Measurements from ENCODE around the gene SH3RF3. TPM values are rescaled to one million over a fixed set of nuclear protein-coding genes. Genes with fewer than 3 reads are reported as not detected.
A peak's percentile ranks its signal among the peaks of the same experiment; 100 is the strongest.

SH3RF3 gene
- polyA plus RNA-seq, 4 donors: 4.5 to 6.4 (median 5.7) TPM

DNA sequence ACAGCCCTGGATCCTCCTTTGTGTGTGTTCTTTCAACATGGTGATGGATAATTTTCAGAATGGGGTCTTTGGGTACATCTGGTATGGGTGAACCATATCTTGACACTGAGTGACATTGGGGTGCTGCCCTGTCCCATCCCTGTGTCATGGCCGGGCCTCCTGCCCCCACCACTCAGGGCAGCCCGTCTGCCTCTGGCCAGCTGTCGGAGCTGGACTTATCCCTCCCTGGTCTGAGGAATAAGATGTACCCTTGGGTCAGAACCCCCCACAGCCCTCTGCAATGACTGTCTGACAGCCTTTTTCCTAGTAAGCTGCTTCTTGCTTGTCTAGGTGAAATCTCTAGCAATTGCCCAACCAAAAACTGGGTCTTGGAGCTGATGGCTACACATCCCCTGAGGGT, 142.9 kb downstream of the SH3RF3 start:
- DNase-seq (ENCODE audit: low read depth in 4 of 4, low spot score in 2 of 4): no peak

GRCh38 chr2:109272461-109272860, 143.5 kb downstream of the SH3RF3 start:
- DNase-seq (ENCODE audit: low read depth in 4 of 4, low spot score in 2 of 4): no peak

- DNase-seq (ENCODE audit: low read depth in 4 of 4, low spot score in 2 of 4): peak in 1 of 4 donors; percentile 59
Observed at GRCh38 chr2:109275120-109276012, 146.4 kb downstream of the SH3RF3 start.

DNA sequence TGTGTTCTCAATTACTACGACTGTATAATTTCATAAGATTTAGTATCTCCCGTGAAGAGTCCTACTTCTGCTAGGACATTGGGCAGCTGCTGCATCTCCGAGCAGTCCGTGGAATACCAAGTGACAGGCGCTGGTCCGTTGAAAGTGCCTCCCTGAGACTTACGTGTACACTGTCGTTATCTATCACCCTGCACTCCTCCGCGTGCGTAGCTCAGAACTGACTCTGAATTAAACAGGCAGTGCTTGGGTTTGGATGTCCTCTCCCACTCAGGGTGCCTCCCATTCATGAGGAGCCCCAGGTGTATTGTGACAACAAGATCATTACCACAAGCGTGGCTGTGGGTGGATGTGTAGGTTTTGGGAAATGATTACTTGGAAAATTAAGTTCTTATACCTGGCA, 148.4 kb downstream of the SH3RF3 start:
- no peak for DNase-seq (ENCODE audit: low read depth in 4 of 4, low spot score in 2 of 4)

DNA sequence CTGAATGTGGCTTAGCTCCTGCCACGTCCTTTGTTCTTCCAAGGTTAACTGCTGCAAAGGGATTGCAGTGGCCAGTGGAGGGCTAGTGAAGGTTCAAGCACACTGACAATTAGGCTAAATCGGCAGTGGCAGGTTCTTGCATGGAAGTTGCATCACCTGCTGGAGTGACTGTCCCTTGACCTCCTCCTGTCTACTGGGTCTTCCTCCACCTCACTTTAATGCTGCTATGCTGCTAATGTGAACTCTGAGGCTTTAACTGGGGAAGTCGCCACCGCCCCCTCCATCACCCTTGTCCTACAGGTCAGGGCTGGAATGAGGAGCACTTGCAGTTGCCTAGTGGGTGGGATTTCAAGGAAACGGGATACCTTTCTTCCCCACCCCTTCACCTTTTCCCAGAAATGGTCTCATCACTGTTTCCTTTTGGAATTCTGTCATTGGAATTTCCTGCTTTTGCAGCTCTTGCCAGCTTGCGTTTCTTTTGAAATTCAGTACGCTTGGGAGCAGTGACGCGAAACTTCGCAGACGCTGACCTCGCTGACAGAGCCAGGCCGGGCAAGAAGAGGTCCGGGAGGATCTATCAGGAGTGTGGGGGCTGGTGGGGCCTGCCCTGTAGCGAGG, 150.3 kb downstream of the SH3RF3 start:
- peak in 1 of 4 donors; percentile 54 for DNase-seq (ENCODE audit: low read depth in 4 of 4, low spot score in 2 of 4)

- no peak for DNase-seq (ENCODE audit: low read depth in 4 of 4, low spot score in 2 of 4)
Observed at GRCh38 chr2:109280804-109281203, 151.8 kb downstream of the SH3RF3 start.

- DNase-seq (ENCODE audit: low read depth in 4 of 4, low spot score in 2 of 4): no peak
Observed at GRCh38 chr2:109282360-109282759, 153.4 kb downstream of the SH3RF3 start.

GRCh38 chr2:109282865-109283264, 153.9 kb downstream of the SH3RF3 start:
- DNase-seq (ENCODE audit: low read depth in 4 of 4, low spot score in 2 of 4): no peak

- no peak for DNase-seq (ENCODE audit: low read depth in 4 of 4, low spot score in 2 of 4)
Observed at GRCh38 chr2:109284826-109285225, 155.8 kb downstream of the SH3RF3 start.

- no peak for DNase-seq (ENCODE audit: low read depth in 4 of 4, low spot score in 2 of 4)
Observed at GRCh38 chr2:109285244-109285651, 156.2 kb downstream of the SH3RF3 start.

GRCh38 chr2:109287413-109287812, 158.4 kb downstream of the SH3RF3 start:
- DNase-seq (ENCODE audit: low read depth in 4 of 4, low spot score in 2 of 4): no peak

GRCh38 chr2:109287838-109288237, 158.8 kb downstream of the SH3RF3 start:
- no peak for DNase-seq (ENCODE audit: low read depth in 4 of 4, low spot score in 2 of 4)

- no peak for DNase-seq (ENCODE audit: low read depth in 4 of 4, low spot score in 2 of 4)
Observed at GRCh38 chr2:109288544-109289368, 159.8 kb downstream of the SH3RF3 start.

DNA sequence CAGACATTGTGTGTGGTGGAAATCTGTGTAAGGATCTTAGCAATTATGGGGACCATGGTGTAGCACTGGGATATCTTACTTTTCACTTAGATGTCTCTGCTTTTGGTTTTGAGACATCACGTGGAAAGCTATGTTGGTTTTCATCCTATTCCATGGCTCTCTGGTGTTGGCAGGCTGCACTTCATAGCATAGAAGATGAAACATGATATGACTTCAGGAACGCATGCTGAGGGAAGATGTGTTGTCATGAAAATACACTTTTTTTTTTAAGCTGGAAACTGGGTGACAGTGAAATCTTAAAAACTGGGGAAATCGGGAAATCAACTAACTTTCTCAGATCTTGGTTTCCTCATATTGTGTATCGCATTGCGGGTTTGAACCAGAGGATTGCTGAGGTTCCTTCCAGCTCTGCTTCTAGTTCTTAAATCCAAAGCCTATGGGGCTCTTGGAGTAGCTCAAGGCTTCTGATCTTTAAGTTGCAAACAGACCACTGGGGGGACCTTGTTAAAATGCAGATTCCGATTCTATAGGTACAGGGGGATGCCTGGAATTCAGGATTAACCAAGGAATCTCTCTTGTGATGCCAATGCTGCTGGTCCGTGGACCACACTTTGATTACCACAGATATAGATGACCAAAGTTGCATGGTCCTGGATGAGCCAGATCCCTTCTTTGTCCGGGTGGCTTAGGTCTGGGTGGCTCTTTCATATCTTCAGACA, 160.7 kb downstream of the SH3RF3 start:
- no peak for DNase-seq (ENCODE audit: low read depth in 4 of 4, low spot score in 2 of 4)

DNA sequence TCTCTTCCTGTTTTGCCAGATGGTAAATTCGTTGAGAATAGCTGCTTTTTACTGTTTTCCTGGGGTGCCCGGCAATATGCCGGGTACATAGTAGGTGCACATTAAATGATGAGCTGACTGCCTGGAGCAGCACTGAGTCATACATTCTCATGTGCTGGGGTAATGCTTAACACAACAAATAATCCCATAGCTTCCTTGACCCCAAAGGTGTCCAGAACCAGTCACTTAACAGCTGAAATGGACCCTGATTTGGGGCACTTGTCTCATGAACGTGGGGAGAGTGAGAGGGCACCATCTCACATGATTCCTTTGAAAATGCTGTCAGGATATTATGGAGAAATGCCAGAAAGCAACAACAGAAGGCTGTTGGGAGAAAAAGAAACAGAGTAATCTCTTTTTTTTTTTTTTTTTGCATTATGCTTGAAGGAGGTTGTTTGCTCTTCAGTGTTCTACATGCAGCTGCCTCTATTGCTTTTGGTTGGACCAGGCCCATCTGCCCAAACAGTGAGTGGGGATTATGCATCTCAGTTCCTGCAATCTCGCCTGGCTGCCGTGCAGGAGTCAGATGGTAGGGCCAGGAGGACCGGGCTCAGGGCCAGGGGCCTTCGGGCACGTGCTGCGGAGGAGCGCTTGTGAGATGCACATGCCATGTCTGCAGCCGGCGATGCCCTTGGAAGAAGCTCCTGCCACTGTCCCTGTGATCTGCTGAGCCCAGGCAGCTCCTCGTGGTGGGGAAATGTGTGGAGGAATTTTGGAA, 162.1 kb downstream of the SH3RF3 start:
- DNase-seq (ENCODE audit: low read depth in 4 of 4, low spot score in 2 of 4): no peak

DNA sequence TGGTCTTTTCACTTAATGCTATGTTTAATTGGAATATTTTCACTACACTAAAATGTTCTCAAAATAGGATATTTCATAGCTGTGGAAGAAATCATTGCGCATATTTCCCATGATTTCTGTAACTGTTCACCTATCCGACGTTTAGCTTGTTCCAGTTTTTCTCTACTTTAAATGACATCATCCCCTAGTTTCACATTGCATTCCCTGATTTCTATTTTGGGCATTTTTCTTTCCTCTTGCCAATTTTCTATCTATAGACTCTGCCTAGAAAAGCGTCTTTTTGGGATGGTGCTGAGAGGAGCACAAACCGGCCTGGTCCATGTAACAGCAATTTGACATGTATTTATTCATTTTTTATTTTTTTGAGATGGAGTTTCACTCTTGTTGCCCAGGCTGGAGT, 163.4 kb downstream of the SH3RF3 start:
- DNase-seq (ENCODE audit: low read depth in 4 of 4, low spot score in 2 of 4): no peak

DNA sequence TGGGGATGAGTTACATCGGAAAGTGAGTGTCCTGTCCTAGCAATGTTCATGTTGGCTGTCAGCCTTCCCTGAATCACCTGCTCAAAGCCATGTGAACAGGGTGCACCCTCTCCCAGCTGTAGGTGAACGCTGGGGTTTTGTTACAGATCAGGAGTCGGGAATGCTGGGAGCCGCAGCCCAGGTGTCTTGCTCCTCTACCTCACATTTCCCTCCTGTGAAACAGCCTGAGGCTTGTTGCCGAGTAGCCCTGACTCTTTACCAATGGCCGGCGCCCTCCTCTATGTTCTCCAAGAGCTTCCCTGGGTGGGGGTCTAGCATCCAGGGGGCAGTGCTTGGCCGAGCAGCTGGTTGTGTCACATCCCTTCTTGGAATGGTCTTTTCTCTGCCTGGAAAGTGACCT, 164.7 kb downstream of the SH3RF3 start:
- no peak for DNase-seq (ENCODE audit: low read depth in 4 of 4, low spot score in 2 of 4)

GRCh38 chr2:109294523-109294922, 165.5 kb downstream of the SH3RF3 start:
- DNase-seq (ENCODE audit: low read depth in 4 of 4, low spot score in 2 of 4): no peak

GRCh38 chr2:109295070-109295780, 166.2 kb downstream of the SH3RF3 start:
- DNase-seq (ENCODE audit: low read depth in 4 of 4, low spot score in 2 of 4): no peak
